ENCODE data around the gene RAMP2.

RAMP2 gene

DNA sequence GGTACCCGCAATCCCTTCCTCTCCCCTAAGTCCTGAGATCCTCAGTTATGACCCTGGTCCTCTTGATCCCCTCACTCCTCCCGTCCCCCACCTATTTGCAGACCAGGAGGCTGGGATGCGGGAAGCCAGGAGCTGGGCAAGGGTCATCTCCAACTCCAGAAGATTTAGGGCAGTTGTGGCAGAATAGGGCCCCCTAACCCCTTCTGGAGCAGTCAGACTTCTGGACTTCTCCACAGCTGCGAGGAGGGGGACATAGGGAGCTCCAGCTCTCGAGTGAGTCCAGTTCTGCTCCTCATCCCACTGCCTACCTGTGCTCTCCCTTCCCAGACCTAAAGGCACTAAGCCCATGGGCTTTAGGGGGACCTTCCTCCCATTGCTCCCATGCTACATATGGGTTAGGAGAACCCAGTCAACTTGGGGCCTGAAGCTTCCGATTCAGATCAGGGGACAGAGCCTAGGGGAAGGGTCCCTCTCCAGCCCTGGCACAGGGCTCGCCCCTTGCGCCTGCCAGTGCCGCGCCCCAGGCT is 20.7 kb downstream of the RAMP2 start:
- Histone ChIP-seq H3K27ac (ENCODE audit: poor library complexity, severe bottlenecking) (peak overlapping the region; percentile 84), H3K27me3 (ENCODE audit: insufficient read depth, poor library complexity, severe bottlenecking) (no peaks in the 10 kb centered on the region), H3K36me3 (ENCODE audit: low read depth) (peaks cover 25% of the 10 kb centered on the region), H3K4me1 (ENCODE audit: insufficient read depth, poor library complexity, severe bottlenecking) (peaks cover 14% of the 10 kb centered on the region), H3K9me3 (ENCODE audit: severe bottlenecking) (no peaks in the 10 kb centered on the region), H3K4me3 (ENCODE audit: severe bottlenecking) (no peak overlapping the region)
- TF ChIP-seq, protein P1, sequence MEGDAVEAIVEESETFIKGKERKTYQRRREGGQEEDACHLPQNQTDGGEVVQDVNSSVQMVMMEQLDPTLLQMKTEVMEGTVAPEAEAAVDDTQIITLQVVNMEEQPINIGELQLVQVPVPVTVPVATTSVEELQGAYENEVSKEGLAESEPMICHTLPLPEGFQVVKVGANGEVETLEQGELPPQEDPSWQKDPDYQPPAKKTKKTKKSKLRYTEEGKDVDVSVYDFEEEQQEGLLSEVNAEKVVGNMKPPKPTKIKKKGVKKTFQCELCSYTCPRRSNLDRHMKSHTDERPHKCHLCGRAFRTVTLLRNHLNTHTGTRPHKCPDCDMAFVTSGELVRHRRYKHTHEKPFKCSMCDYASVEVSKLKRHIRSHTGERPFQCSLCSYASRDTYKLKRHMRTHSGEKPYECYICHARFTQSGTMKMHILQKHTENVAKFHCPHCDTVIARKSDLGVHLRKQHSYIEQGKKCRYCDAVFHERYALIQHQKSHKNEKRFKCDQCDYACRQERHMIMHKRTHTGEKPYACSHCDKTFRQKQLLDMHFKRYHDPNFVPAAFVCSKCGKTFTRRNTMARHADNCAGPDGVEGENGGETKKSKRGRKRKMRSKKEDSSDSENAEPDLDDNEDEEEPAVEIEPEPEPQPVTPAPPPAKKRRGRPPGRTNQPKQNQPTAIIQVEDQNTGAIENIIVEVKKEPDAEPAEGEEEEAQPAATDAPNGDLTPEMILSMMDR (IDR thresholded peaks at IDR 0.05; ENCODE audit: poor library complexity, severe bottlenecking), result no peak
- ATAC-seq (ENCODE audit: low read depth), result no peak
- DNase-seq (ENCODE audit: low spot score), result no peak

DNA sequence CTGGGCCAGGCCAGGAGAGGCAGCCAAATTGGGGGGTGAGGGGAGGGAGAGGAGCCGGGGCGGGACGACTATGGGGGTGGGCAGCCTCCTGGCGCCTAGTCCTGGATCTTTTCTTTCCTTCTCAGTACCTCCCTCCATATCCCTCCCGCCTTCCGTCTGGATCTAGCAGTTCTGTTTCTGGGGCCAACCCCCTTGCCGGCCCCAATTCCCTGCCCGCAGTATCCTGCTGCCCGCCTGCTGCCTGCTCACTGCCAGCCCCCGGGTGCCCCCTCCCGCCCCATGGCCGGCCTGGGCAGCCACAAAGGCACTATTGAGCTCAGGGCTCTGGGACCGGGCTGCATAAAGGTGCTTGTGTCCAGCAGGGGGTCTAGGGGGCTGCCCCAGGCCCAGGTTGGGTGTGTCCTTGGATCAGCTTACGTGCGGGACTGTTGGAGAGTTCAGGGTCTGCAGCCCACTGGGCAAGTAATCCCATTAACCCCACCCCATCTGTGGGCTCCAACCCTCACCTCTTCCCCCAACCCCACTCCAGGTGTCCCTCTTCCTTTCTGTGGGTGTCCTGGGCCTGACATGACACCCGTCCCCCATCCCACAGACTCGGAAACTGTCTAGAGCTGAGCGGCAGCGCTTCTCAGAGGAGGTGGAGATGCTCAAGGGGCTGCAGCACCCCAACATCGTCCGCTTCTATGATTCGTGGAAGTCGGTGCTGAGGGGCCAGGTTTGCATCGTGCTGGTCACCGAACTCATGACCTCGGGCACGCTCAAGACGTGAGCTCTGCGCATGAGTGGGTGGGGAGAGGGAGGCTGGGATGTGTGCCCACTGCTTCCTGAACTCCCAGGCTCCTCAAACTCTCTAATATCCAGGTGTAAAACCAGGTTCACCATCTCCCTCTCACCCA is 21.4 kb downstream of the RAMP2 start:
- peaks cover 14% of the 10 kb centered on the region for H3K4me1 ChIP-seq (ENCODE audit: insufficient read depth, poor library complexity, severe bottlenecking)
- no peak for ATAC-seq (ENCODE audit: low read depth)

DNA sequence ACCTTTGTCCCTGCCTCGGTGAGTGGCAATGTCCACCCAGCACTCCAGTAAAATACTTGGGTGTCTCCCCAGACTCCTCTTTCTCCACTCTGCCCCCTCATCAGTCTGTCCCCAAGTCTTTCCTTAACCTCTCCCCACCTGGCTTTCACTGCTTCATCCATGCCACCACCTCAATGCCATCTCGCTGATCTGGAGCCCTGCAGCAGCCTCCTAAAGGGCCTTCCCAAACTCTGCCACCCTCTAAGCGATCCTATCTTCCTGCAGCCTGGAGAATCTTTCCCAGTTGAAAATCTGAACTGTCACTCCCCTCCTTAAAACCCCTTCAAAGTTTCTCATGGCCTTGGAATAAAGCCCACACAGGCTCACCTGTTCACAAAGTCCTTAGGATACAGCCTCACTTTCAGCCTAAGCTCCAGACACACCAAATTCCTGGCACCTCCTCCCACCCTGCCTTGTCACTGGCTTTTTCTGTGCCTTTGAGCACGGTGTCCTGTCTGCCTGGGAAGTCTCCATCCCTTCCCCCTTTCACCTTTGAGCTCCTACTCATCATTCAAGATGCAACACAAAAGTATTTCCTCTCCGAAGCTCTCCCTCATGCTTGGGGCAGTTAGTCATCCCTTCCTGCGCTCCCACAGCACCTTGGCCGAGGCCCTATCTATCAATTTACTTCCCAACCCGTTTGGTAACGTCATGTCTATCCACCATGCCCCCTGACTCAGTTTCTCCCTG is 22.2 kb downstream of the RAMP2 start:
- Histone ChIP-seq H3K4me1 (ENCODE audit: insufficient read depth, poor library complexity, severe bottlenecking) (peaks cover 14% of the 10 kb centered on the region), H3K36me3 (ENCODE audit: low read depth) (peaks cover 11% of the 10 kb centered on the region), H3K27me3 (ENCODE audit: insufficient read depth, poor library complexity, severe bottlenecking) (no peaks in the 10 kb centered on the region), H3K9me3 (ENCODE audit: severe bottlenecking) (no peaks in the 10 kb centered on the region), H3K27ac (ENCODE audit: poor library complexity, severe bottlenecking) (peak overlapping the region; percentile 84), H3K4me3 (ENCODE audit: severe bottlenecking) (no peak overlapping the region)
- DNase-seq (ENCODE audit: low spot score) (no peak), ATAC-seq (ENCODE audit: low read depth) (peak; percentile 91)
- TF ChIP-seq, protein P1 (IDR thresholded peaks at IDR 0.05; ENCODE audit: poor library complexity, severe bottlenecking), result no peak

More for the DNA sequence above, 21.4 kb downstream of the RAMP2 start:
- peaks cover 18% of the 10 kb centered on the region for H3K36me3 ChIP-seq (ENCODE audit: low read depth)
- H3K9me3 ChIP-seq (ENCODE audit: severe bottlenecking), result no peaks in the 10 kb centered on the region
- H3K27me3 ChIP-seq (ENCODE audit: insufficient read depth, poor library complexity, severe bottlenecking), result no peaks in the 10 kb centered on the region
- H3K27ac ChIP-seq (ENCODE audit: poor library complexity, severe bottlenecking), result peak overlapping the region; percentile 84
- DNase-seq (ENCODE audit: low spot score), result no peak
- no peak overlapping the region for H3K4me3 ChIP-seq (ENCODE audit: severe bottlenecking)
- TF ChIP-seq, protein P1 (IDR thresholded peaks at IDR 0.05; ENCODE audit: poor library complexity, severe bottlenecking), result no peak

- Histone ChIP-seq H3K4me3 (ENCODE audit: severe bottlenecking) (no peak overlapping the region), H3K4me1 (ENCODE audit: insufficient read depth, poor library complexity, severe bottlenecking) (peaks cover 14% of the 10 kb centered on the region), H3K9me3 (ENCODE audit: severe bottlenecking) (no peaks in the 10 kb centered on the region), H3K27ac (ENCODE audit: poor library complexity, severe bottlenecking) (peak overlapping the region; percentile 84), H3K36me3 (ENCODE audit: low read depth) (peaks cover 10% of the 10 kb centered on the region), H3K27me3 (ENCODE audit: insufficient read depth, poor library complexity, severe bottlenecking) (no peaks in the 10 kb centered on the region)
- DNase-seq (ENCODE audit: low spot score) (no peak), ATAC-seq (ENCODE audit: low read depth) (no peak)
- TF ChIP-seq, protein P1 (IDR thresholded peaks at IDR 0.05; ENCODE audit: poor library complexity, severe bottlenecking), result no peak
These were observed 22.7 kb downstream of the RAMP2 start for GRCh38 chr17:42783791-42784138.
